PC-3 (cell line): ENCODE measurements around the gene HOXC13.

Experiments
- CTCF ChIP-seq: fragments of 300-600 bp; sonication (generic); conservative IDR thresholded peaks from 2 replicates; pipeline ENCODE4 v1.5.1; 2017; ENCODE audit warnings: antibody characterized with exemption, low read depth, mild to moderate bottlenecking, low read length
- EZH2 ChIP-seq: fragments of 300-600 bp; sonication (generic); IDR thresholded peaks from one replicate; pipeline ENCODE4 v1.6.1; 2017; ENCODE audit warnings: antibody characterized with exemption, mild to moderate bottlenecking, low read length; ENCODE audit not compliant: unreplicated experiment
- EZH2phosphoT487 ChIP-seq: fragments of 300-600 bp; sonication (generic); IDR thresholded peaks from 2 replicates; pipeline ENCODE4 v1.6.1; 2018; ENCODE audit warnings: mild to moderate bottlenecking, antibody characterized with exemption, low read length, borderline replicate concordance

GRCh38 chr12:53963434-53964314 lies 25.0 kb downstream of the HOXC13 start:
- TF ChIP-seq CTCF (no peak), EZH2 (no peak), EZH2phosphoT487 (no peak)
